Activated T-cell treated with anti-CD3 and anti-CD28 coated beads, Interleukin-2, amount 50 U/mL, for 1 hour (primary cell): Measurements from ENCODE around the gene UBE3D.

Source experiments
- DNase-seq: peaks from one replicate; pipeline ENCODE4 v3.0.0-alpha.2; 2020

Gene UBE3D, protein sequence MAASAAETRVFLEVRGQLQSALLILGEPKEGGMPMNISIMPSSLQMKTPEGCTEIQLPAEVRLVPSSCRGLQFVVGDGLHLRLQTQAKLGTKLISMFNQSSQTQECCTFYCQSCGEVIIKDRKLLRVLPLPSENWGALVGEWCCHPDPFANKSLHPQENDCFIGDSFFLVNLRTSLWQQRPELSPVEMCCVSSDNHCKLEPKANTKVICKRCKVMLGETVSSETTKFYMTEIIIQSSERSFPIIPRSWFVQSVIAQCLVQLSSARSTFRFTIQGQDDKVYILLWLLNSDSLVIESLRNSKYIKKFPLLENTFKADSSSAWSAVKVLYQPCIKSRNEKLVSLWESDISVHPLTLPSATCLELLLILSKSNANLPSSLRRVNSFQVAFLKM

DNA sequence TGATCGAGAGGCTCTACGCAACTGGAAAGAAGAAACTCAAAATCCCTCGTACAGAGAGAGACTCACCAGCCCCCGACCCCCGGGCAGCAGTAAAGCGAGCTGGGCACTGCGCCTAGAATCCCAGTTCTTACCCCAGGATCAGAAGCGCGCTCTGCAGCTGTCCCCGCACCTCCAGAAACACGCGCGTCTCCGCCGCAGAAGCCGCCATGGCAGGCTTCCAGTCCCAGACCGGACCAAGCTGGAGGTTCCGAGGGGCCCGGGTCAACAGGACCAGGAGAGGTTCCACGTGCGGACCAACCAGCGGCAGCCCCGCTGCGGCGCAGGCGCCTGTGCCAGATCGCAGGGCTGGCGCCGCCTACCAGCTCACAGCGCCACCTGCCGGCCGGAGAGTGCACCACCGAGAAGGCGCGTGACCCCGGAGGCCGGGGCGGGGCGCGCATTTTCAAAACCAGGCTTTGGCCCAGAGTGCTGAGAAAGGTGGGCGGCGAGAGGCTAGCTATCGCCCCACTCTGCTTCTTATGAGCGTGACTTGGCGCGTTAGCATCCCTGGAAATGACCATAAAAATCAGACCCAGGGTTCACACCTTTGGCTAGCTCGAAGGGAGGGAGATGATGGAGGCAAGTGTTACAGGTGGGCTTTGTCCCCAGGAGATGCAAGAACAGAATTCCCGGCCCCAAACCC is at the start of gene UBE3D:
Gene UBE3D (minus strand): TSS at position 331 of the 682 bp plus-strand sequence. CDS start 123 bp downstream, at position 208.
- DNase-seq = peak; percentile 95

DNA sequence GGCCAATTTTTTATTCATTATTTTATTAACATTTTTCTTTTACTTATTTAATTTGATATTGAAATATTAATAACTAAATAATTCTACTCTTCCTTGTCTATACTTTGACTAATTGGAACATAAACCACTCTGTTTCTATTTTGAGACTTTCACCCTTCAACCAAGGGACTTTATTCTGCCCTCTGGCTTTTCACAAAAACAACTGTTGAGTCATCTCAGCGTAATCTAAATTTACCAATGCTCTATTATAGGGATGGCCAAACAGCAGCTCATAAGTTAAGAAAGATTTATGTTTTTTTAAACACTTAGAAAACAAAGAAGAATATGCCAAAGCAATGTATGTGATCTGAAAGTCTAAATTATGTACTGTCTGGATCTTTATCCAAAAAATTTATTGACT is 48.5 kb upstream of the UBE3D start:
- DNase-seq = no peak

DNA sequence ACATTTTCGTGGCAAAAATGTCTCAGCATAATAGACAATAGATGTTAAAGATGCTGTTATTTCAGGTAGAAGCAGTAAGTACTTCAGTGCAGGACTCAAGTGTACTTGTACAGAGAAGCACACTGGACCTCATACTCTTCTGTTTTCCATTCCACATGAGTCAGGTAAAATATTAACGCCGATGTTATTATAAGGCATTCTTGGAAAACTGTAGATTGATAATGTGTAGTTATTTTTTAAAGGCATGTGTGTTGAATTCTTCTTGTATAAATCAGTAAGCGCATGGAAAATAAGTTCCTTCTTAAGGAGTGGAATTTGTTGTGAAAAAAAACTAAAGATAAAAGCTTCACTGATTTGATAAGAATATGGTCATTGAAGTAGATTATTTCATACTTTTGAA is 47.6 kb upstream of the UBE3D start:
- no peak for DNase-seq

DNA sequence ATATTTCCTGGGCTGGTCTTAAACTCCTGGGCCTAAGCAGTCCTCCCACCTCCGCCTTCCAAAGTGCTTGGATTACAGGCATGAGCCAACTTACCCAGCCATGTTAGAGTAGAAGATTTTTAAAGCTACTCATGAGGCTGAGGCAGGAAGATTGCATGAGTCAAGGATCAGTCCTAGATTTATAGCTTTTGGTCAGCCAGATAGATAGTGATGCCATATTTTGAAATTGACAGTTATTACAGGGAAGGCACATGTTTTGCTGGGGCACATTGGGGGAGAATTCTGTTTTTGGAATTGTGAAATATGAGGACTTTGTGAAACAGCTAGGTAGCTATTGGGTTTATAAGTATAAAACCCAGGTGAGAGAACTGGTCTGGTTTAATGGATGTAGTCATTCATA is 42.7 kb upstream of the UBE3D start:
- DNase-seq = no peak

DNA sequence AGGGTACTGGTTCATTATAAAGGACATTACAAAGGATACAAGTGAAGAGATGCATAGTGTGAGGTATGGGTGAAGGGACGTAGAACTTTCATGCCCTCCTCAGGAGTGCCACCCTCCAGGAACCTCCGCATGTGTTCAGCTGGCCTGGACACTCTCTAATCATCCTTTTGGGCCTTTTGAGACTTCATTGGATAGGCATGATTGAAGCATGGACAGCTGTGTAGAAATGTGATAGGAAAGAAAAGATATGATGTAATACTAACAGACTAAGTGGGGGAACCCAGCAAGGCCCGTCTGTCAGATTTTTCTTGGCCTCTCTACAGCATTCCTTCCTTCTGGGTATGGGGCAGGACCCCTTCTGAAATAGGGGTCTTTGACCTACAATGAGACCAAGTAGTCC is 32.9 kb upstream of the UBE3D start:
- DNase-seq = no peak

DNA sequence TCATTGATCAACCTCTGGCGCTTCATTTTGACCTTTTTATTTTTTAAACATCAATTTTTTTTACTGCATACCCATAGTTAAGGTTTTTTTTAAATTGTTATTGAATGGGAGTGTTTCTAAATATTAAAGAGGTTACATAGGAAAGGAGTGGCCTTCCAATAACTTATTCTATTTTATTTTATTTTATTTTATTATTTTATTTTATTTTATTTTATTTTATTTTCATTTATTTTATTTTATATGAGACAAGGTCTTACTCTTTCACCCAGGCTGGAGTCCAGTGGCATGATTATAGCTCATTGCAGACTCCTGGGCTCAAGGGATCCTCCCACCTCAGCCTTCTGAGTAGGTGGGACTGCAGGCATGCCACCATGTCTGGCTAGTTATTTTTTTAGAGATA is 32.0 kb upstream of the UBE3D start:
- DNase-seq = no peak

DNA sequence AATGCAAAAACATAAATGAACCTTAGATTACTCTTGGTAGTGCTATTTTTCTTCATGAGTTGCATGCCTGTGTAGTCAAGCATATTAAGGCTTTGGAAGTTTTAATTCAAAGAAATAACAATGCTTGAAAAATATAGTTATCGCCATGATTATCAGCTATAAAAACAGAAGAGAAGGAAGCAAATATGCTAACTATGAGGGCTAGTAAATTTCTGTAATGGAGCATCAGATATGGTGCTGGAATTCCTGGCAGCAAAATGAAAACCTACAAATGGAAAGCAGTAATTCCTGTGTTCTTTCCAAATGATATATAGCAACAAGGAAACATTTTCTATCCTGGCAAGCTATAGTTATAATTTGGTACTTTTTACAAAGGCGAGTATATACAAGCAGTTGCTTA is 31.6 kb upstream of the UBE3D start:
- no peak for DNase-seq

DNA sequence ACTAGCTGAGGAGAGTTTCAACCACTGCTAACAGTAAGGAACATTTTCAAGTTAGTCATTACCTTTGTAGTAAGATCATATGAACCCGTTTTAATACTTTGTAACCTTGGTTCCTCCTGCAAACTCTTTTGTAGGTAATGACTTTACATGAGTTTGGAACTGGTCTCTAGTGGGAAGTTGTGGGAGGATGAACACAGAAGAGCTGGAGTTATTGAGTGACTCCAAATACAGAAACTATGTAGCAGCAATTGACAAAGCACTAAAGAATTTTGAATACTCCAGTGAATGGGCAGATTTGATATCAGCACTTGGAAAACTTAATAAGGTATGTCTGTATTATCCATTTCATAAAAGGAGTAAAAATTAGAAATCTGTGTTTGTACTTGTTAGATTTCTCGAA is 31.1 kb upstream of the UBE3D start:
- no peak for DNase-seq

DNA sequence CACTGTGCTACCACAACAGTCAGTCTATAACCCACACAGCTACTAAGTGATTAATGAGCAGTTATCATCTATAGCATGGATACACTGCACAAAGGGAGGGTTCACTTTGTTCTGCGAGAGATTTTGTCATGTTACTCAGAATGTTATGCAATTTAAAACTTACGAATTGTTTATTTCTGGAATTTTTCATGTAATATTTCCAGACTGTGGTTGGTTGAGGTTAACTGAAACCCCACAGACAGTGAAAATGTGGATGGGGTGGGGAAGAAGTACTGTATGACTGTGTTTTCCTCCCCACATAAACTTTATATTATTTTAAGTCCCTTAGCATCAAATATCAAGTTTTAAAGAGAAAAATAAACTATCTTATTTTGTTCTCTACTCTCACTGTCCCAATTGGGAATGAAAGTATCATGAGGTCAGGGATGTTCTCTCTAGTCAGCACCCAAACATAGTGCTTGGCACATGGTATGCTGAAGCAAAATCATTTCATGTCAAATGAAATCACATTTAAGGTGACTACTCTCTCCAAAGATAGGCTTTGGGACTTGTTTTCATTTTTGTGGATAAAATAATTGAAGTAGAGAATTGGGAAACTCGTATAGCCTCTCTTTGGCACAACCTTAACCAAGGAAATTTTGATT is 27.2 kb upstream of the UBE3D start:
- no peak for DNase-seq

DNA sequence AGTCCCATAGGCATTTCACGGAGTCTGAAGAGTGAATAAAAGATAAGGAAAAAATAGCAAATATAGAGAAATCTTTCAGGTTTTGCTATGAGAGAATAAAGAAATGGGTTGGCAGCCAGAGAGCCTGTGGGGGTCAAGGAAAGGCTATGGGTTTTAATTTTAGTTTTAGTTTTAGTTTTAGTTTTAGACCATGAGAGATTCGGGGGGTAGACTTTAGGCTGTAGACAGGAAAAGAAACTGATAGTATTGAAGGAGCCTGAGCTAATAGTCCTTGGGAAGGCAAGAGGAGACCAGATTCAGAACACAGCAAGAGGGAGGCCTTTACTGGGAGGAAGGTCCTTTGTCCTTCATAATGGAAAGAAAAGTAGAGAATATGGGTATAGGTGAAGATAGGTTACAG is 21.1 kb upstream of the UBE3D start:
- DNase-seq = no peak

DNA sequence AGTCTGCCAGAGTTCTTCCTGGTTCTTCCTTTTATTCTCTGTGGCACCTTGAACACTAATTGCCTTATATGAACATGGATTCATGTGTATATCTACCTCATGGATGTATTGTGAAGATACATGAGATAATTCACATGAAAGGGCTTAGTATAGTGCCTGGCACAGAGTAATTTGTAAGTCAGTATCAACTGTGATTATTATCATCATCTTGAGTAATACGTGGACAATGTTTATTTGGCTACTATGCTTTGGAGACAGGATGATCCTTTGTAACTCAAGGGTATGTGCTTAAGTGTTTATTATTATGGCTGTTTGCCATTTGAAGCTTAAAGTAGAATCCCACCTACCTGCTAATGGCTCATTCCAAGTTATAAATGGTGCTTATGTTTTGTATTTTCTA is 17.8 kb upstream of the UBE3D start:
- no peak for DNase-seq

DNA sequence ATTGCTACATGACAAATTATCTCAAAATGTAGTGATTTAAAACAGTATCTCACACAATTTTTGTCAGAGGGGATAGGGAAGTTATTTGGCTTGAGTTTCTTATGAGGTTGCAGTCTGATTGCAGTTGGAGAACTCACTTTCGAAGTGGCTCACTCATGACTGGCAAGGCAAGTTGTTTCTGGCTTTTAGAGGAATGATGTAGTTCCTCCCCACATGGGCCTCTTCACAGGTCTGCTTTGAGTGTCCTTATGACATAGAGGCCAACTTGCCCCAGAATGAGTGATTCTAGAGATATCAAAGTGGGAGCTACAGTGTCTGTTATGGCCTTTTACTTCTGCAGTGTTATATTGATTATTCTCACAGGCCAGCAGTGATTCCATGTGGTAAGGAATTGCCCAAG is 8.0 kb upstream of the UBE3D start:
- no peak for DNase-seq

DNA sequence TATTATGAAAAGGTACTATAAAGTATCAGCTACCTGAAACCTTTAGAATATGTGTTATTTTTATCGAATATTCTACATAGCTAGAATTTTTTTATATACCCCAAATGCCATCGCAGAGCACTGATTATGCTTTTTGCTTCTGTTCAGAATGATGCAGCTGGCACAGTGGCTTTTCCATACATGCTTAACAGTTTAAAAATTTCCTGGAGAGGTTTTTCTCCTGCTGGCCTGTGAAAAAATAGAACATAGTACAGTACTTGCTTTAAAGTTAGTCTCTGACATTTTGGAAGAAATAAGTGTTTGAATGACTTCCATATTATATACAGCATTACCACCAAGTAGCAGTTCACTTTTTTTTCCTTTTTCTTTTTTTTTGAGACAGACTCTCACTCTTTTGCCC is 7.1 kb upstream of the UBE3D start:
- DNase-seq = no peak

DNA sequence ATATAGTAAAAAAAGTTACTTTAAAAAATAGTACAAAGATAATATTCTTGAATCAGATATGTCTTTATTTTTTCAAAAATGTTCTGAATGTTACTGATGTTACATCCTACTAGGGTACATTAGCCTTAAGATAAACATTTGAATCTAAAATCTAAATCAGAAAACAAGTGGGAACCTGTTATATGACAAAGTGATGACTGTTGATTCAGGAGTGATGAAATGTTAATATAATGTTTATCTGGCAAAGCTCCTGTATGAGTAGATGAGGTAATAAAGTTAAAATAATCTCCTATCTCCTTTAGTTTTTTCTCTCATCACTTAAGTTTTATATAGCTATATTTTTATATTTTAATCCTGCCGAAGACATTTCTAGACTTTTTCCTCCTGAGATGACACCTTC is 6.1 kb upstream of the UBE3D start:
- DNase-seq = no peak

DNA sequence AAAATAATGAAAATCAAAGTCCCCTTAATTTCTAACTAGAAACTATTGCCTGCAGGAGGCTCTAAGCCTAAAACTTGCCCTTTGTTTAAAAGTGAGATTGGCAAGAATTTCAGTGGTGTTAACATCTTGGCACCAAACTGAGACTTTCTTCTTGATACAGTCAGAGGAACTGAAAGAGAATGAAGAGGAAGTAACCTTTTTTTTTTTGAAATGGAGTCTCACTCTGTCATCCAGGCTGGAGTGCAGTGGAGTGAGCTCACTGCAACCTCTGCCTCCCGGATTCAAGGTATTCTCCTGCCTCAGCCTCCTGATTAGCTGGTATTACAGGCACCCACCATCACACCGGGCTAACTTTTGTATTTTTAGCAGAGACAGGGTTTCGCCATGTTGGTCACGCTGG is 5.4 kb upstream of the UBE3D start:
- DNase-seq = no peak

DNA sequence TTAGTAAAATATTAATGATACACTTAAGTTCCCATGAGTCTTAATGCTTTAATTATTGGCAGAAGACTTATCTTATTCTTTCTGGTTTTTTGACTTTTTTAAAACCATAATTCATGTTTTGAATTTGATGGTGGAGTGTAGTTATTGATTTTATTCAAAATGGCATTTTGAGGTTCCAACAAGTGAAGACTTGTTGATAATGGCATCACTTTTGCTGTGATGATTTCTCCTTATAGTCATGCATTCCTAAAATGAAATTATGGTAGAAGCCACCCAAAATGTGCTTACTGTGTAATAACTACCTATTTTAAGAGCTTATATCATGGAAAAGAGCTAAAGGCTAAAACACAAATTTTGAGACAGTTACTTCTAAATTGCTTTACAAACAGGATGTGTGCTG is 4.0 kb upstream of the UBE3D start:
- no peak for DNase-seq

DNA sequence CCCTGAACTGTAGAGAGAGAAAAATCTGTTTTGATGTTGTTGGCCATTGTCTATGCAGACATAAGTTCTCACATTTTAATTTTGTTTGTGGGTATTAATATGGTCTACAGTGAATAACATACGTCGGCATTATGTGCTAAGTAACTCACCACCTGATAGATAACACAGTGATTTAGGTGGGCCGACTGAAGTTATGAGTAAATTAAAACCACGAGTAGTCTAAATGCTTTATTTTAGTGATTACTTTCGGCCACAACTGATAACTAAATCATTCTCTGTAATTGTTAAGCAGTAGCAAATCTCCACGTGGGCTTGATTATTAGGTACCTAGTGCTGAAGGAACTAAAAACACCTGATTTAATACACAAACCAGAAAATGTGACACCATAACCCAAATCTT is 3.0 kb upstream of the UBE3D start:
- DNase-seq = no peak

DNA sequence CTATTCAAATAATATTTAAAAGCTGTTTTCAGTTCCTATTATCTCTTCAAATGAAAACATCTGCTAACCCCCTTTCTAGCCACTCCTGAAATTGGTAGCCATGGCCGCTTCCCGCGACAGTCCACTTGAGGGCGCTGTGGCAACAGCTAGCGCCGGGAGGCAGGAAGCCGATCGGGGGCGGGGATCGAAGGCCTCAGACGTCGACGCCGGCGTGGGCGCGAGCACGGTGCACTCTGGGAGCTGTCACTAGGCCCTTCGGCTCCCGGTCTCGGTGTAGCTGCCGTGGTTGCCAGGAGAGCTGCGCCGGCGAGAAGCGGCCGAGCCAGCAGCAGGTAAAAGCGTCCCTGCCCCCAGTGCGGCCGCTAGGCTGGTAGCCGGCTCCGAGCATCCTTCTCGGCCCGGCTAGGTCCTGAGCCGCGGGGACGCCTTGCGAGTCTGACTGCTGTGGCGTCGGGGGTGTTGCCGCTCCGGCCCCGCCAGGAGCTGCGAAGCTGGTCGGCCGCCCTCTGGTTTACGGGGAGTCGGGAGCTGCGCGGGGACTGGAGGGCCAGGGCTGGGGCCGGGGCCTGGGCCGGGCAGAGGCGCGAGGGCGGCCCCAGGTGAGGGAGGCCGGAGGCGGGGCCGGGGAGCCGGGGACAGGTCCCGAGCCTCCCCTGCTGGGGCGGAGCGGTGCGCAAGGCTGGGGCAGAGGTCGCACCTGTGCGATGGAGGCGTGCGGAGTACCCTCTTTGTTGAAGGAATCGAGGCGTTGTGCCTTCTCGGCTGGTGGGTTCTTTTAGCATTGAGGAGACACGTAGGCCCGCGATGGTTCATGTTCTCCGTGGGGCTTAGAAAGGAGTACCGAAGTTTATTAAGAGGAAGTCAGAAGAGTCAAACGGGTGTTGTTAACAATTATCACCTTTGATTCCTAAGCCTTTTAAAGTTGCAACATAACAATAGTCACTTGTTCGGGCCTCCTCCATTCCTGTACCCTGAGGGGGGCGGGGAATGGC is 2.1 kb upstream of the UBE3D start, which contains the start of gene DOP1A:
Gene DOP1A (plus strand): TSS at position 224 of the 992 bp plus-strand sequence. CDS start 29,307 bp downstream, outside the sequence.
- peak; percentile 96 for DNase-seq

DNA sequence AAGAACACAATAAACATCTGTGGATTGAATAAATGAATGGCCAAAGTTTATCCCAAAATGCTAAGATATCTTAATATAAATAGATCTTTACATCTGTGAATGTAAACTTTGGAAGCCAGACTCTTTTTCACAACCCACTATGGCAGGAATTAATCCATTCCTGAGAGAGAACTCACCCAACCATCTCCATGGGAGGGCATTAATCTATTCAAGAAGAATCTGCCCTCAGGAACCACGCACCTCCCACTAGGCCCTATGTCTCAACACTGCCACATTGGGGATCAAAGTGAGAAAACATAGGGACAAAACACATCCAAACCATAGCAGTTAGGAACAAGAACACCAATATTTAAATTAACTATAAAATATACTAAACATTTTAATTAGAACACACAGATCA is 3.4 kb downstream of the UBE3D start:
- no peak for DNase-seq

DNA sequence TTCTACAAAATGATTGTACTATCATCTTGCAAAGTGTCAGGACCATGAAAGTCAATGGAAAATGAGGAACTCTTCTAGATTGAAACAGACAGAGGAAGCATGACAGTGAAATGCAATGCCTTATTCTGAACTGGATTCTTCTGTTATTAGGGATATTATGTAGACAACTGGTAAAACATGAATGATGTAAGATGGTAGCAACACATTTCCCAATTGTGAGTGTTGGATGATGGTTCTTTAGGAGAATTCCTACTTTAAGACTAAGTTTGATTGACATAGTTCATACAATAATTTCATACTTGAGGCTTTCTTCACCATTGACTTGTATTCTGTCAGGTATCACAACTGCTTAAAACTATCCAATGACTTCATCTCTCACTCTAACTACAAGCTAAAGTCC is 4.5 kb downstream of the UBE3D start:
- DNase-seq = no peak

DNA sequence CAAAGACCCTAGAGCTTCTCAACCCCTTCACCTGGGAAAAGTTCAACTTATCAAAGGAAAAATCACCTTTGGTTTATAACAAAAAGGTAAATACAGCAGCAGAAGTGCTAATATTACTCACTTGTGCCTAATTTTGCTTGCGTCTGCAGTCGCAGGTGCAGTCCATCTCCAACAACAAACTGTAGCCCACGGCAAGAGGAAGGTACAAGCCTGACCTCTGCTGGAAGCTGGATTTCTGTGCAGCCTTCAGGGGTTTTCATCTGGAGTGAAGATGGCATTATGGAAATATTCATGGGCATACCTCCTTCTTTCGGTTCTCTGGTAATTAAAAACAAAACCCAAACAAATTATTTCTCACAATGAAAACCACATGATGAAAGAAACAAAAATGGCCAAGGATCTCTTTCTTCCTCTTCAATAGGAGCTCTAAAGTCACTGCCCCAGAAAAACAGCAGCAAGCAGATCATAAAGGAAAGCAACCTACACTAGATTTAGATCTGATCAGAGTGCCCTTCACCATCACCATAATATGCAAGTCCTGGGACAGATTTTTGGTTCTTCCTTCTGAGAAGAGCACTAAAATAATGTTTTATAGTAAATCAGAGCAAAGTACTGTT is 7.8 kb downstream of the UBE3D start:
- no peak for DNase-seq

DNA sequence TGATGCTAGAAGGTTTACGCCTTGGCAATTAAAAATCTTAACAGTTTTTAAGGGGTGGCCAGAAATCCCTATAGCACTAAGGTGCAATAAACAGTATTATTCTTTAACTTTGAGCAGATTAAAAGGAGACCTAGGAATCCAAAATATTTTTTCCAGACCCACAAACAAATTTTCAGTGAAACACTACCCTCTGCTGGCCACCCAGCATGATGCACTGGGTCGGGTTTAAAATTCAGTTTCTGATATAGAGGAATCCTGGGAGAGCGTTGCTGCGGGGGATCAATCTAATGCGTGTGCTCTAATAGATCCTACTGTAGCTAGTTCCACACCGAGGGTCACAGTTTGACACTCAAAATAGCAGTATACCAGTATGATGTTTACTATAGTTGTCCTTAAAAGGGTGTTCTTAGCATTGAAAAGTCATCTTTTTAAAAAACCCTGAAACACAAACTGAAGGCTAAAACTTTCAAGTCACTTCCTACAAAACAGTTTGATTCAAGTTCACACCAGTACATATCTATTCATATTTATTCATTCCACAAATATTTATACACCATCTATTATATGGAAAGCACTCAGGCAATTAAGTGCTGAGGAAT is 10.2 kb downstream of the UBE3D start:
- peak; percentile 32 for DNase-seq
